KG1 (cell line): ENCODE data around the gene TLE2.
"Not testable (repeated sequence)": the region's sequence is repeated elsewhere in the genome, so short reads cannot be mapped to it uniquely, and the experiment has no call there.

Experiments used
- DNase-seq: peaks from one replicate; lab custom pipeline; 2025; lab: John Stamatoyannopoulos, UW

TLE2 gene

DNA sequence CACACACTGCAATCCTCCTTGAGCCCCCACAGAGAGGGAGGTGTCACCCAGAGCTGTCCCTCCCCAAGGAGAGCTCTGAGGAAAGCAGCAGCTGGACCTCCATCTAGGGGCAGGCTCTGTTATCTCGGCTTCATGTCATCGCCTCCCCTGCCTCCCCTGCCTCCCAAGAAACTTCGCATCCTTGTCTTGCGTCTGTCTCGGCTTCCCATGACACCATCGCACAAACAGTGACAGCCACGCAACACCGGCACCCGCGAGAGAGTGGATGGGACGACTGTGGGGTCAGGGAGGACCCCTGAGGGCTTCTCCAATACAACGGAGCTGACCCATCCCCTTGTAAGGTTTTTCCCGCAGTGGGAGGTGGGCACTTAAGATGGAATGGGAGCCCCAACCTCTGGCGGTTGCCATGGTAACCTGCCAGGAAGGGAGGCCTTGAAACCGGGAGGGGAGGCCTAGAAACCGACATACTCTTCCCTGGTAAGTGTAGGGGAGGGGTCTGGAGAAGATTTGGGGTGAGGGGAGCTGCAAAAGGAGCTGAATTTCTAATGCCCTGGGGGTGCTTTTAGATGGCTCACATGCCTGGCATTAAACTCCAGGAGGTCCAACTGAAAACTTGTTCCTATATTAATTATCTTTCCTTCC, 16.3 kb downstream of the TLE2 start:
- DNase-seq: no peak

DNA sequence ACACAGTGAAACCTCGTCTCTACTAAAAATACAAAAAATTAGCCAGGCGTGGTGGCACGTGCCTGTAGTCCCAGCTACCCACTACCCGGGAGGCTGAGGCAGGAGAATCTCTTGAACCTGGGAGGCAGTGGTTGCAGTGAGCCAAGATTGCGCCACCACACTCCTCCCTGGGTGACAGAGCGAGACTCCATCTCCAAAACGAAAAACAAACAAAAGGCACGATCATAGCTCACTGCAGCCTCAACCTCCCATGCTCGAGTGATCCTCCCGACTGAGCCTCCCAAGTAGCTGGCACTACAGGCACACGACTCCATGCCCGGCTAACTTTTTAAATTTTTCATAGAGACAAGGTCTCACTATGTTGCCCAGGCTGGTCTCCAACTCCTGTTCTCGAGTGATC, 17.0 kb downstream of the TLE2 start:
- DNase-seq: not testable (repeated sequence)

DNA sequence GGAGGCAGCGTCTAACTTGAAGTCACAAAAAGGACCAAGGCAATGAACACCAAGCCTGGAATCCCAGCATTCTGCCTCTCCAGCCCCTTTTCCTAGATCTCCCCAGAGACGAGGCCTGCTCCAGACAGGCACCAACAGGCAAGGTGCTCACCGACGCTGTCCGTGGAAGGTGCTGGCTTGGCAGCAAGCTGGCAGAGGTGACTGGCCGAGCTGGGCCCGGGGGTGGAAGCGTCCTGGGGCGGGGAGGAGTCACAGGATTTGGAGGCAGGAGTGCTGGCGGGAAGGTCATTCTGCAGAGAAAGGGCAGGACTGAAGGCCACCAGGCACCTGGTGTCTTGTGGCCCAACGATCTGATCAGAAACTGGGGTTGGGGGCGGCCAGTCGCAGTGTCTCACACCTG, 18.2 kb downstream of the TLE2 start:
- DNase-seq: no peak

DNA sequence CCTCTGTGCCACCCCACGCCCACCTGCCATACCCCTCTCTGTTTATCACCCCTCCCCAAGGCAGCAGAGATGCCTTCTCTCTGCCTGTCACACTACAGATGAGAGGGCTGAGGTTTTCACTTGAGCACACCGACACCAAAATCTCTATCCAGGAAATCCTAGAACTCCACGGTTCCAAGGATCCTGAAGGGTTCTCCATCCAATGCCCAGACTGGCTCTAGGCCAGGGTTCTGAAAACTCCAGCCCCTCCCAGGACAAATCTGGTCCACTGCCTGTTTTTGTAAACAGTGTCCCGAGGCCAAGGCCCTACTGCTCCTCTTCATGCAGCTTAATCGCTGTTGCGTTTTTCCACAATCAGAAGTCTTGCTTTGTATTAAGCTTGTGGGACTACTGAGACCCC, 20.1 kb downstream of the TLE2 start:
- no peak for DNase-seq

DNA sequence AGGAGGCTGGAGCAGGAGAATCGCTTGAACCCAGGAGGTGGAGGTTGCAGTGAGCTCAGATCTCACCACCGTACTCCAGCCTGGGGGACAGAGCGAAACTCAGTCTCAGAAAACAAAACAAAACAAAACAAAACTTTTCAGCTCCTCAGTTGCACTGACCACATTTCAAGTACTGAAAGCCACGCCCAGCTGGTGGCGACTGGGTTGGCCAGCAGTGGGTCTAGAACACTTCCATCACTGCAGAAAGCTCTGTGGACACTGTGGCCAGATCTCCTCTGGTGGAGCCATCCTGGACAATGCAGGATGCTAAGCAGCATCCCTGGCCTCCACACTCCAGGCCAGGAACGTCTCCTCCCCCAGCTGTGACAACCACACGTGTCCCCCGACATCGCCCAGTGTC, 21.1 kb downstream of the TLE2 start:
- DNase-seq: no peak

DNA sequence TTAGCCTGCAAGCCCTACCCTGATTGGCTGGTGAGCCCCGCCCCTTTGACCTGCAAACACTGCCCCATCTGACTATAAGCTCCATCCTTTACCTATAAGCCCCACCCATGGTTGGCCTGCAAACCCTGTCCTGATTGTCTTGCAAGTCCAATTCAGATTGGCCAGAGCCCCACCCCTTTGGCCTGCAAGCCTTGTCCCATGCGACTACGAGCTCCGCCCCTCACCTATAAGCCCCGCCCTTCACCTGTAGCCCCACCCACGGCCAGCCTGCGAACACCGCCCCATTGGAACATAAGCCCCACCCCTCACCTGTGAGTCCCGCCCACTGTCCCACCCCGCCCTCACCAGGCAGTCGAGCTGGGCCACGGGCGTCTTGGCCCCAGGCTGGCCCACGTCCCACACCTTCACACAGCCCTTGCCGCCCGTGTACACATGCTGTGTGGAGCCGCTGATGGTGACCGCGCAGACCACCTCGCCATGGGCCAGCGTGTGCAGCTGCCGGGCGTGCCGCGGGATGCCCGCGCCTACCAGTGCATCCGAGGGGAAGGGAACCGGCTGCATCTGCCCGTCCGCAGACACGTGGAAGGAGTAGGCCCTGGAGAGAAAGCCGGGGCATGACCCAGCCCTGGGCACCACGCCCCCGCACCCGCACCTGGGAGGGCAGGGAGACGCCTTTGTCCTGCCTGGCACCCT, 22.9 kb downstream of the TLE2 start:
- no peak for DNase-seq

DNA sequence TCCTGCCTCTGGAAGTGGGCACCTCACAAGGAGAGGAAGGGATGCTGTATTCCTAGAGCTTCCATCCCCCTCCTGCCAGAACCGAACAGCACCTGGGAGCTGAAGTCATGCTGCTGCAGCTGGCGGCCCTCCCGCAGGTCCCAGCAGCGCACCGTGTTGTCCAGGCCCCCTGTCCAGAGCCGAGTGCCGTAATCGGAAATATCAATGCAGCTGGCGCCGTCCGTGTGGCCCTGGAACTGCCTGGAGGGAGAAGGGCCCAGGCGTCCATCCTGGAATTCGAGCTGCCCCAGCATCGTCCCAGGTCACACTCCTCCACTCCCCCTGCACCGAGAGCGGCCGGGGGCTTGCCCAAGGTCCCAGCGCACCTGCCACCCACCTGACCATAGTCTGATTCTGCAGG, 23.7 kb downstream of the TLE2 start:
- no peak for DNase-seq

DNA sequence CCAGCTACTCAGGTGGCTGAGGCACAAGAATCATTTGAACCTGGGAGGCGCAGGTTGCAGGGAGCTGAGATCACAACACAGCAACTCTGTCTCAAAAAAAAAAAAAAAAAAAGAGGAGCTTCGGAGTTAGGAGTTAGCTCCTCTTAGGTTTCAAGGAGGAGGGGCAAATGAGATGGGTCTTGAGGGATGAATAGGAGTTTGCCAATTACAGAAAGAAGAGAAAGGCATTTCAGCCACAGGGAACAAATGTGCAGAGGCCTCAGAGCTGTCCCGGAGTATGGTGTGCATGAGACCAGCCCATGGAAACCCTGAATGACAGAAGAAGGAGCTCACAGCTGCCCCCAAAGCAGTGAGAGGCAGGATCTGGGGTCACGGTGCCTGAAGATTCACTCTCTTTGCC, 24.6 kb downstream of the TLE2 start:
- no peak for DNase-seq

DNA sequence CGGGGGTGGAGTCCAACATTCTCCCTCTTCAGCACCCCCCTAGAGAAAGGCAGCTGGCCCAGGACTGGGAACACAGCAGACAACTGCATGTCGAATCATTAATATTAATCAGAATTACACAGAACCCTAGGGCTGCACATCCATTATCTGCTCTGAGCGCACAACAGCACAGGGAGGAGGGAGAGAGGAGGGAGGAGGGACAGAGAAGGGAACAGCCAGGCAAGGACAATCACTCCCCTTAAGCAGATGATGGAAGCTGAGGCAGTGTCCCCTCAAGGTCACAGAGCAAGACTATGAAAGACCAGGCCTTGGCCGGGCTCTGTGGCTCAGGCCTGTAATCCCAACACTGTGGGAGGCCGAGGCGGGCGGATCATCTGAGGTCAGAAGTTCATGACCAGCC, 26.0 kb downstream of the TLE2 start:
- DNase-seq: no peak

DNA sequence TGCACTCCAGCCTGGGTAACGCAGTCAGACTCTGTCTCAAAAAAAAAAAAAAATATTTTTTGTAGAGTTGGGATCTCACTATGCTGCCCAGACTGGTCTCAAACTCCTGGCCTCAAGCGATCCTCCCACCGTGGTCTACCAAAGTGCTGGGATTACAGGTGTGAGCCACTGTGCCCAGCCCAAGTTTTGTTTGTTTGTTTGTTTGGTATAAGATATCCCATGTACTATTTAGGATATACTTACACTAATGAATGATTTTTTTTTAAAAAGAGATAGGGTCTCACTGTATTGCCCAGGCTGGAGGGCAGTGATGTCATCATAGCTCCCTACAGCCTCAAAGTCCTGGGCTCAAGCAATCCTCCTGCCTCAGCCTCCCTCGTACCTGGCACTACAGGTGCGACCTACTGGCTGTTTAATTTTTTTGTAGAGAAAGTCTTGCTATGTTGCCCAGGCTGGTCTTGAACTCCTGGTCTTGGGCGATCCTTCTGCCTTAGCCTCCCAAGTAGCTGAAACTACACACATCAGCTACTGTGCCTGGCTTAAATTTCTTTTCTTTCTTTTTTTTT, 27.8 kb downstream of the TLE2 start:
- no peak for DNase-seq

DNA sequence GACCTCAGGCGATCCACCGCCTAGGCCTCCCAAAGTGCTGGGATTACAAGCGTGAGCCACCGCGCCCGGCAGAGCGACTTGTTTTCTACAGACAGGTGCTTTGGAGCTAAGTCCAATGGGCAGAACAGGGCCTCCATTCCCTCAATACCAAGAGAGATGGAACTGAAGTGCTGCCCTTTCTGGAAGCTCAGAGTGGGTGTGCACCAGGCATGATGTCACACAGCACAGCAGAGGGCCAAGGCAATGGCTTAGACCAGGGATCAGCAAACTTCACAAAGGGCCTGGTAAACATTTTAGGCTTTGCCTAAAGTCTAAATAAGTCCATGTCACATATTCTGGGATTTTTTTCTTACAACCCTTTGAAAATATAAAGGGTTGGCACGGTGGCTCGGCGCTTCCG, 30.4 kb downstream of the TLE2 start:
- DNase-seq: no peak

DNA sequence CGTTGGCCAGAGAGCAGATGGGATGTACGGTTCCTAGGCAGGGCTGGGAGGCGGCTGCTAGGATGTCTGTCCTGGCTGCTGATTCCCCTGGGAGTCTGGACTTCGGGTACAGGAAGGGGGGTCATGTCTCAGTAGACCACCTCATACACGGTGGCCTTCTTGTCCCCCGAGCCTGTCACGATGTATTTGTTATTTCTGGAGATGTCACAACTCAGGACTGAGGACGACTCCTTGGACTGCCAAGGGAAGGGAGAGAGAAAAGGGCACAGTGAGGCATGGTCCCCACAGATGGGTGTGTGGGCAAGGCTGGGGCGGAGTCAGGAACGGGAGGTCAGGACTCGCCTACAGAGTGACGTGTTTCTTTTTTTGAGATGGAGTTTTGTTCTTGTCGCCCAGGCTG, 31.4 kb downstream of the TLE2 start:
- DNase-seq: no peak

DNA sequence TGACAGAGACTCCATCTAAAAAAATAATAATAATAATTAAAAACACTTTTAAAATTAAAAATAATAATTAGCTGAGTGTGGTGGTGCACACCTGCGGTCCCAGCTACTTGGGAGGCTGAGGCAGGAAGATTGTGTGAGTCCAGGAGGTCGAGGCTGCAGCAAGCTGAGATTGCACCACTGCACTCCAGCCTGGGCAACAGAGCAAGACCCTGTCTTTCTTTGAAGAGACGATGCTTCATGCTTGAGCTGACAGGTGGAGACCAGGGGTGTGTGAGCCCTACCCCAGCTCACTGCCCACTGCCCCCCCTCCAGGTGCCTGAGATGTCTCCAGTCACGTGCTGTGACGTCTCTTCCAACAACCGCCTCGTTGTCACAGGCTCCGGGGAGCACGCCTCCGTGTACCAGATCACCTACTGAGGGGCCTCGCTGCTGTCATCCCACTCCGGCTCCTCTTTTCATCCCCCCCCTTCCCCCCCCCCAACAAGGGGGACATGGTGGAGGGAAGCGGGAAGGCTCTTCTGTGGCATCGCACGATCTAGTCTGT, 34.4 kb downstream of the TLE2 start:
- no peak for DNase-seq

DNA sequence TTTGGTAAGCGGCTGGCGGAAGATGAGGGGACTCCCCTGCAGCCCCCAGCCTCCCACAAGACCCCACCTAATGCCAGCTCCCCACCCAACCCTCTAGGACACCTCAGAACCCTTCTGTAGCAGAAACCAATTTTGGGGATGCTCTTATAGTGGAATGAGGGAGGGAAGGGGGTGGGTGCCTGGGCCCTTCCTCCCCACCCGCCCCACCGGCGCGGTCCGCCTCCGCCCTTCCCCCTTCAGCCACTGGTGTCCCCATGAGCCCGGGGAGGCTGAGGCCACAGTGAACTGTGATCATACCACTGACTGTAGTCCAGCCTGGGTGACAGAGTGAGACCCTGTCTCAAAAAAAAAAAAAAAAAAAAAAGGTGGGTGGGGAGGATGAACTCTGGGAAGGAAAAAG, 35.5 kb downstream of the TLE2 start:
- no peak for DNase-seq

DNA sequence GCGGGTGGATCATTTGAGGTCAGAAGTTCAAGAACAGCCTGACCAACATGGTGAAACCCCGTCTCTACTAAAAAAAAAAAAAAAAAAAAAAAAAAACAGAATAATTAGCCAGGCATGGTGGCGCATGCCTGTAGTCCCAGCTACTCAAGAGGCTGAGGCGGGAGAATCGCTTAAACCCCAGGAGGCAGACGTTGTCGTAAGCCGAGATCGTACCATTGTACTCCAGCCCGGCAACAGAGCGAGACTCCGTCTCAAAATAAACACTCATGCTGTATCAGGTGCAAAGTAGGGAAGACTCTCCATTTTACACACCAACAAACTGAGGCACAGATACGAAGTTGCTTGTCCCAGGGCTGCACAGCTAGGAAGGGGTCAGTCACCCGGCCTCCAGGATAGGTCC, 36.1 kb downstream of the TLE2 start:
- DNase-seq: no peak

DNA sequence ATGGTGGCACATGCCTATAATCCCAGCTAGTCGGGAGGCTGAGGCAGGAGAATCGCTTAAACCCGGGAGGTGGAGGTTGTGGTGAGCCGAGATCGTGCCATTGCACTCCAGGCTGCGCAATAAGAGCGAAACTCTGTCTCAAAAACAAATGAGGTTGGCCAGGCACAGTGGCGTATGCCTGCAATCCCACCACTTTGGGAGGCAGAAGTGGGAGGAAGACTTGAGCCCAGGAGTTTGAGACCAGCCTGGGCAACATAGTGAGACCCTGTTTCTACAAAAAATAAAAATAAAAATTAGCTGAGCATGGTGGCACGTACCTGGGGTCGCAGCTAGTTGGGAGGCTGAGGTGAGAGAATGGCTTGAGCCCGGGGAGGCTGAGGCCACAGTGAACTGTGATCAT, 36.7 kb downstream of the TLE2 start:
- not testable (repeated sequence) for DNase-seq

DNA sequence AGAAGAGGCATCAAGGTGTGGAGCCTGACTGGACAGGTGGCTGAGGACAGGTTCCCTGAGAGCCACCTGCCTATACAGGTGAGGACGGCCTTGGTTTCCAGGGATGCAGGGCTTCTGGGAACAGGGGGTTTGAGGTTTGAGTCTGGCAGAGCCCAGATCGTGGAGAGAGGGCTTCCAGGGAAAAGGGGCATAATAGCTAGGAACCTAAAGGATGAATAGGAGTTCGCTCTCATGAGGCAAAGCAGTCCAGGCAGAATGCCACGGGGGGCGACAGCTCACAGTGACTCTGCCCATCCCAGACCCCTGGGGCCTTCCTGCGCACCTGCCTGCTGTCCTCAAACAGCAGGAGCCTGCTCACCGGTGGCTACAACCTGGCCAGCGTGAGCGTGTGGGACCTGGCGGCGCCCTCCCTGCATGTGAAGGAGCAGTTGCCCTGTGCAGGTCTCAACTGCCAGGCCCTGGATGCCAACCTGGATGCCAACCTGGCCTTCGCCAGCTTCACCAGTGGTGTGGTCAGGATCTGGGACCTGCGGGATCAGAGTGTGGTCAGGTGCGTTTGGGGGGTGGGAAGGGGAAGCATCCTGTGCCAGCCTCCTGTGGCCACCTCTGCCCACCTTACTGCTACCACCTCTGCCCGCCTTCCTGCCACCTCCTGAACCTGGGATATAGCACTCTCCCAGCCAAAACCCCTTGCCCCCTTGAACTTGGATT, 39.7 kb downstream of the TLE2 start:
- DNase-seq: no peak

DNA sequence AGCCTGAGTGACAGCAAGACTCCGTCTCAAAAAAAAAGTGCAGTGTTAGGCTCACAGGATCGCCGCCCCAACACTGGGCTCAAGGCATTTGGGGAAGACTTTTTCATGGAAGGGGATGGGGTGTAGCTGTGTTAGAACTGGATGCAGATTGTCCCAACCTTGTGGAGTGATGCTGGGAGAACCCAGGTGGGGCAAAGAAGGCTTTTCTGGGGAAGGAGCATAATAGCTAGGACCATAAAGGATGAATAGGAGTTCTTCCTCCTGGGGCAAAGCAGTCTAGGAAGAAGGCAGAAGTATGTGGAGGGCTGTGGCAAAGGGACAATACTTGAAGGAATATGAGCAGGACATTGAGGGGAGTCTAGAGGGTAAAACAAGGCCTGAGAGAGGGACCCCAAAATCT, 40.5 kb downstream of the TLE2 start:
- DNase-seq: no peak

DNA sequence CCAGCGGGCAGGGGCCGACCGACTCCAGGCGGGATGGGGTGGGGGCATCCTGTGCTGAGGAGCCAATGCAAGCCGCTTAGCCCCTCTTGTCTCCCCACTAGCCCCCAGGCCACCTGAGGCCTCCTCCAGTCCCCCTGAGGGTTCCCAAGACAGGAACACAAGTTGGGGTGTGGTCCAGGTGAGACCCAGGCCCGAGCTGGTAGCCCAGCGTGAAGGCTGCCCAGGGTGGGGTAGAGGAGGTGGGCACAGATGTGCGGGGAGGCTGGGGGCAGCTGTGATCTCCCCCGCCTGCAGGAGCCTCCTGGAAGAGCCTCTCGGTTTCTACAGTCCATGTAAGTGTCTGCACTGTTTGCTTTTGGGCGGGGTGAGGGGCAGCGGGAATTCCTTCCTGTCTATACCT, 41.3 kb downstream of the TLE2 start:
- DNase-seq: no peak

DNA sequence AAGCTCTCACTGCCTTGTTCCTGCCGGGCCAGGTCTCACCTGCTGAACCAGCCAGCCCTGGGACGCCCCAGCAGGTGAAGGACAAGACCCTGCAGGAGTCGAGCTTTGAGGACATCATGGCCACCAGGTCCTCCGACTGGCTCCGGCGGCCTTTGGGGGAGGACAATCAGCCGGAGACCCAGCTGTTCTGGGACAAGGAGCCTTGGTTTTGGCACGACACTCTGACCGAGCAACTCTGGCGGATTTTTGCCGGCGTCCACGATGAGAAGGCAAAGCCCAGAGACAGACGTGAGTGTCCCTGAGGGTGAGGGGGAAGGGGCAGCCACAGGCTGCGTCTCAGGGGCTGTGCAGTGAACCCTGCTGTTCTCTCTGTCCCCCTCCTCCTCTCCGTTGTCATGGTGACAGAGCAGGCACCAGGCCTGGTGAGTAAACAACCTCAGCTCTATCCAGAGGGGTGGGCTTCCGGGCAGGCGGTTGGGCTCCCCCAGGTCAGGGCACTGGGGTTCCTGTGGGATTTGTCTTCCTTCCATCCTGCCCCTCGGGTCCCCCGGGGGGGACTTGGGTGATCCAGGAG, 42.0 kb downstream of the TLE2 start:
- no peak for DNase-seq

DNA sequence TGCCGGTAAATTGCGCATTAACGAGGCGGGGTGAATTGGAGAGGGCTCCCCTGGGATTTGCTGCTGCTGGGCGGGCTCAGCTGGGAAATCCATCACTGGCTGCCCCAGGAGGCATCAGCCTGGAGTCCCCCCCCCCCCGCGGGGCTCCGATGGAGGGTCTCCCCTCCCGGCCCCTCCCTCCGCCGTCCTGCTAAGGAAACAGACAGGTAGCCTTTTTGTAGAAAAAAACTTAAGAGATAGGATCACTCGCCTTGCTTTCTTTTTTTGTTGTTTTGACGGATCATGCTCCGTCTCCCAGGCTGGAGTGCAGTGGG, 44.9 kb downstream of the TLE2 start:
- no peak for DNase-seq

DNA sequence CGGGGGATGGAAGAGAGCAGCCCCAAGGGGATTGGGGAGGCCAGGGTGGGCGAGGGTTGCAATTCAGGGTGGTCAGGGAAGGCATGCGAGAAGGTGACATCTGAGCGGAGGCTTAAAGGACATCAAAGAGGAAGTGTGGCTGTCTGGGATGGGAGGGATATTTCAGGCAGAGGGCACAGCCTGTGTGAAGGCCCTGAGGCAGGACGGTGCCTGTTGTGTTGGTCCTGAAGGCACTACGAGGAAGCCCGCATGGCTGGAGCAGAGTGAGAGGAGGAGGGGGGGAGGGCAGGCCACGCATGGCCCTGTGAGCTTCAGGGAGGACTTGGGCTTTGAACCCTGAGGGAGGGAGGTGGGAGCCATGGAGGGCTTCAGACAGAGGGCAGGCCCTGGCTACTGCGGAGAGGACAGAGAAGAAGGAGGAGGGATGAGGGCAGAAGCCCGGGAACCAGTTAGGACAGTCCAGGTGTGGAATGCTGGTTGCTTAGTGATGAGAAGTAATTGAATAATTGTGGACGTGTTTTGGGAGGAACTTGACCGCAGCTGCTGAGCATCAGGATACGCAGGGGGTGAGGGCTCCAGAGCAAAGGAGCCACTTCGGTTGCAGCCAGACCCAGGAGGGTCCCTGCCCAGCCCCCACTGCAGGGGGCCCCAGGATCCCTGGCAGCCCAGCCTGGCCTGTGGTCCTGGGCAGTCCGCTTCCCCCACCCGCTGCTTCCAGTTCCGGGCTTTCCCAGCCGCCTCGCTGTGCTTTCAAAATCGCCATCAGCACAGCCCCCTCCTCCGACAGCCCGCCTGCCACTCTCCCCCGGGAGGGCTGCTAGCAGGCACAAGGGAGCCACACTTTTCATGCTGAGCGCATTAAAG, 45.5 kb downstream of the TLE2 start:
- DNase-seq: no peak
